GM19239 (cell line): ENCODE data around the gene CHI3L2.

Experiments
- DNase-seq: peaks from one replicate; pipeline ENCODE4 v3.0.0; 2011; ENCODE audit warnings: low spot score; ENCODE audit not compliant: insufficient read length
- FAIRE-seq: peaks from 2 replicates; lab custom pipeline; 2011; peaks lifted over from hg19 to GRCh38; lab: Jason Lieb, UNC

The CHI3L2 gene

GRCh38 chr1:111218701-111219556, 8.6 kb upstream of the CHI3L2 start:
- FAIRE-seq: peak; percentile 11
- DNase-seq: no peak

- FAIRE-seq: peak; percentile 98
- DNase-seq: no peak
Observed at GRCh38 chr1:111219557-111220286, 7.8 kb upstream of the CHI3L2 start.

GRCh38 chr1:111220302-111220890, 7.1 kb upstream of the CHI3L2 start:
- no peak for DNase-seq
- no peak for FAIRE-seq

- DNase-seq: no peak
- FAIRE-seq: no peak
Observed at GRCh38 chr1:111221276-111221632, 6.3 kb upstream of the CHI3L2 start.

- FAIRE-seq: peak; percentile 98
- DNase-seq: no peak
Observed at GRCh38 chr1:111221633-111222291, 5.8 kb upstream of the CHI3L2 start.

GRCh38 chr1:111222308-111223125, 5.0 kb upstream of the CHI3L2 start:
- DNase-seq (no peak), FAIRE-seq (no peak)

- no peak for DNase-seq
- FAIRE-seq: peak; percentile 8
Observed at GRCh38 chr1:111223126-111223685, 4.3 kb upstream of the CHI3L2 start.

- no peak for DNase-seq
- peak; percentile 4 for FAIRE-seq
Observed at GRCh38 chr1:111225091-111225490, 2.4 kb upstream of the CHI3L2 start.

- FAIRE-seq (peak; percentile 54), DNase-seq (no peak)
Observed at GRCh38 chr1:111225717-111226400, 1.7 kb upstream of the CHI3L2 start.

- DNase-seq (no peak), FAIRE-seq (peak; percentile 8)
Observed at GRCh38 chr1:111227851-111228747, 586 bp downstream of the CHI3L2 start.

GRCh38 chr1:111228748-111229126, 1.2 kb downstream of the CHI3L2 start:
- DNase-seq (no peak), FAIRE-seq (peak; percentile 11)

- DNase-seq (no peak), FAIRE-seq (no peak)
Observed at GRCh38 chr1:111232134-111232533, 4.6 kb downstream of the CHI3L2 start.

GRCh38 chr1:111234258-111234657, 6.7 kb downstream of the CHI3L2 start:
- DNase-seq (no peak), FAIRE-seq (no peak)

- no peak for DNase-seq
- FAIRE-seq: no peak
Observed at GRCh38 chr1:111234866-111235265, 7.4 kb downstream of the CHI3L2 start.

- no peak for FAIRE-seq
- no peak for DNase-seq
Observed at GRCh38 chr1:111236379-111236778, 8.9 kb downstream of the CHI3L2 start.

- no peak for FAIRE-seq
- no peak for DNase-seq
Observed at GRCh38 chr1:111236806-111237205, 9.3 kb downstream of the CHI3L2 start.

GRCh38 chr1:111238056-111238795, 10.7 kb downstream of the CHI3L2 start:
- FAIRE-seq (no peak), DNase-seq (no peak)
